WTC11 (cell line): ENCODE data around the gene IFT122.

ENCODE experiments used
- ATF3 ChIP-seq: sonication (generic); formaldehyde crosslinking; conservative IDR thresholded peaks from 2 replicates; pipeline ENCODE4 v1.8.1; 2022; ENCODE audit warnings: mild to moderate bottlenecking, missing genetic modification reagents
- CTCF ChIP-seq: fragments of 200-600 bp; IDR thresholded peaks from 2 replicates; pipeline ENCODE4 v1.8.0; 2022; ENCODE audit warnings: antibody characterized with exemption
- TF ChIP-seq, protein P1 (sequence below): sonication (generic); formaldehyde crosslinking; IDR thresholded peaks from 2 replicates; pipeline ENCODE4 v1.8.1; 2022; ENCODE audit warnings: low read depth, missing genetic modification reagents, borderline replicate concordance

DNA sequence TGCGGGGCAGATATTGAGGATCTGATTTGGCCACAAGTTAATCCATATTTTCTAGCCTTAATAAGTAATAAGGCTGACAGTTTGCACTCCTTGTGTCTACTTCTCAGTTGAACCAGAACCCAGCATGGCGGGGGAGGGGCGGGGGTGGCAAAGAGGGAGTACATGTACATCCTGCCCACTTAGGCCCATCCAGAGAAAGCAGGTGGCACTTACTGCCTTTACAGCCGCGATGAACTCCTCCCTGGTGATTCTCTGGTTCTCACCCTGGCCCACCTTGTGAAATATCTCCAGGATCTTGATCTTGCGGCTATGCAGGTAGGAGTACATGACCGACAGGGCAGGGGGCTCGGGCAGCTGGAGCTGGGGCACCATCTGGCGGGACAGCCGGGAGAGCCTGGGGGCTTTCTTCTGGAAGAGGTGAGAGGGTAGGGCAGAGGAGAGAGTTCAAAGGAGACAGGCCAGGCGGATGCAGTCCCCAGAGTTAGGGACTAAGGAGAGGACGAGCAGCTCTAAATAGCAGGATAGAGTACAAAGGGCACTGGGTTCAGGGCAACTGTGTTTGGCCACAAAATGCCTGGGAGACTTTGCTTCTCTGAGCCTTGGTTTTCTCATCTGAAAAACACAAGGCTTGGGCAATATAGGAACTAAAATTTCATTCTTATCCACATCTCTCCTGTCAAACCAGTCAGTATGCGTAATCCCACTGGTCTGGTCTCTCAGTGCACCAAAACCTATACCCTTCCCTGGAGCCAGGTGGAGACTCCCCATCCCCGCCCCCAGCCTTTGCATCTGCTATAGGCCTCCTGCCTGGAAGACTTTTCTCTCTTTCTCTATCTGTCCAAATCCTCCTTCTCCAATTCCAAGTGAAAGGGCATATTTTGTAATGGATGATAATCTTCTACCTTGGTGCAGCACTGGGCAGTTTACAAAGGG lies 21.7 kb upstream of the IFT122 start:
- no peak for TF ChIP-seq CTCF
- TF ChIP-seq ATF3 (CRISPR knock-in tag), result no peak
- TF ChIP-seq, protein P1, sequence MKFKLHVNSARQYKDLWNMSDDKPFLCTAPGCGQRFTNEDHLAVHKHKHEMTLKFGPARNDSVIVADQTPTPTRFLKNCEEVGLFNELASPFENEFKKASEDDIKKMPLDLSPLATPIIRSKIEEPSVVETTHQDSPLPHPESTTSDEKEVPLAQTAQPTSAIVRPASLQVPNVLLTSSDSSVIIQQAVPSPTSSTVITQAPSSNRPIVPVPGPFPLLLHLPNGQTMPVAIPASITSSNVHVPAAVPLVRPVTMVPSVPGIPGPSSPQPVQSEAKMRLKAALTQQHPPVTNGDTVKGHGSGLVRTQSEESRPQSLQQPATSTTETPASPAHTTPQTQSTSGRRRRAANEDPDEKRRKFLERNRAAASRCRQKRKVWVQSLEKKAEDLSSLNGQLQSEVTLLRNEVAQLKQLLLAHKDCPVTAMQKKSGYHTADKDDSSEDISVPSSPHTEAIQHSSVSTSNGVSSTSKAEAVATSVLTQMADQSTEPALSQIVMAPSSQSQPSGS, result no peak
